T follicular helper cell (primary cell): ENCODE data around the gene FPGT.
"Not testable (repeated sequence)": the region's sequence is repeated elsewhere in the genome, so short reads cannot be mapped to it uniquely, and the experiment has no call there.

Experiments used
- DNase-seq: peaks from one replicate; pipeline ENCODE4 v3.0.0-alpha.2; 2020; ENCODE audit warnings: low read depth
- total RNA-seq, 2 experiments: gene quantifications; one replicate each; lab custom pipeline; 2026; lab: John Stamatoyannopoulos, UW

Gene FPGT
- 6.6 to 14.6 reads per million in 2 experiments for total RNA-seq

DNA sequence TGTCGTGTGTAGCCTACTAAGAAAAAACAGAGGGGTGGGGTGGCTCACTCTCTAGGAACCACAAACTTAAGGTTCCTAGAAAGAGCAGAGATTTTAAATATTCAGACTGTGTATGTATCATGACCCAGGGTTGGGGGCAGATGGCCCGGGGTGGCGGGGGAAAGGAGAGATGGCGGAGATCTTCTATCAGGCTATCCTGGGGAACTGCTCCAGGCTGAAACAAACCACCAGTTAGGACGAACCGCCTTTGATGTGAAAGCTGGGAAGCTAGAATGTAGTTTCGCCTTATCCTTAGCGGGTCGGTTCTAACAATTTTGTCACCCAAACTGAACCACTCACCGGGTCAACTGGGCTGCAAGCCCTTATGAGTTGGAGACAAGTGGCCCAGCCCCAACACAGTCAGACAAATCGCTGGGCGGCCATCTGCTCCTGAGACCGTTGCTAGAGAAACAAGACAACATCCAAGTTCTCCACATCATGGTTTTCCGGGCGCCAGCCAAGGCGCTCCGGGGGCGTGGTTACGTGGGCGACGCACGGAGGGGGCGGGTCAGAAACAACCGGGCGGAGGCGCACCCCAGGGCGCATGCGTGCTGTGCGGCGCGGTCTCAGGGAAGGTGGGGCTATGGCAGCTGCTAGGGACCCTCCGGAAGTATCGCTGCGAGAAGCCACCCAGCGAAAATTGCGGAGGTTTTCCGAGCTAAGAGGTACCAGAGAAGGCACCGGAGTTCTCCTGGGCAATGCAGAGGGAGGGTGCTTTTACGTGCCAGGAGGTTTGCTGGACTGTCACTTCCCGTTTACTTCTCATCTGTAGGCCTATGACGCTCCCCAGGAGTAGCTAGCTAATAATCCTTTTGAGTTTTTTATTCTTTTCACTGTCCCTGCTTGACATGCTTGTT is at the start of gene FPGT, which contains the start of gene LRRIQ3:
FPGT (plus strand) TSS at position 586 of the 896 bp plus-strand sequence; CDS start at position 623, 37 bp downstream.
LRRIQ3 (minus strand) TSS at position 520 of the 896 bp plus-strand sequence. CDS start 14,492 bp downstream, outside the sequence.
- peak; percentile 93 for DNase-seq

DNA sequence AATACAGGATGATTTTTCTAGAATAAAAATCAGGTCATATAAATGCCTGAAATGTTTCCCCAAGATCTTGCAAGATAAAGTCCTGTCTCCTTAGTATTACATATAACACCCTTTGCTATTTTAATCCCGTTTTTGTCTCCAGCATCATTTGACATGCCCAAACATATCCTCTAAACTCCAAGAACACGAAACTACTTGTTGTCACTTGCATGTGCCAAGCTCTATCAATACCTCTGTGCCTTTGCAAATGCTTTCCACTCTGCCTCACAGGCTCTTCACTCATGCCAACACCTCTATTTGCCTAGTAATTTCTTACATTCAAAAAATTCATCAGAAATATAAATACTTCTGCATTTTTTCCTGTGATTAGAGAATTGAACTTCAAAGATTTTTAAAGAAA is 38.0 kb upstream of the FPGT start:
- DNase-seq = no peak

DNA sequence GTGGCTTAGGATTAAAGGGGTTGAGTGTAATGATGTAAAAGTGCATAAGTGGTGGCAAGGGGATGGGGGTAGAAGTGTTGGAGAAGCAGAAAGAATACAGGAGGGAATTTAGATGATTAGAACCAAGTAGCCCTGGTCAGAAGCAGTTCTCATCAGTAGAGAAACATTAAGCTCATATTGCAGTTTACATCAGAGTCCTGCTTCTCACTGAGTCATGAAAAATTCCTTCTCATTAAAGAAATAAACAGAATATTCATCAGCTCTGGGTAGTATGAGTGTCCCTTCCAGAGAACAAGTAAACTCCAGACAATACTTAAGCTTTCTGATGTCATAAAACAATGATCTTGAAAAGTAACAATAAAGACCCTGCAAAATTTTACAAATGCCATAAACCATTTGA is 36.5 kb upstream of the FPGT start:
- DNase-seq = no peak

DNA sequence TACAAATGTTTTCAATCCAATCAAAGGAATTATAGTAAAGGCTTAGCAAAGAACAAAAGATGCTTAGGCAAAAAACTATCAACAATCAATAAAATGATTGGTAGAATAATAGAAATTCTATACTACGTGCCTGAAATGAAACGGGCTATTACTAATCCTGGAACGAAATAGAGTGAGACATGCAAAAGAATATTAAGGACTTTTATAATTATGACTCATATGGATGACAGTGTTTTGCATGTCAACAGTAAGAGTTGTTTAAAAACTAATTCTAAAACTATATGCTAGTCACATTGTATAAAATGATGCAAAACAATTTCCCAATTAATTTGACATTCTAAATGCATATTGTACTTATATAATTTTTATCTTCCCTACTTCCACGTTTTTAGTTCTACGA is 35.7 kb upstream of the FPGT start:
- no peak for DNase-seq

DNA sequence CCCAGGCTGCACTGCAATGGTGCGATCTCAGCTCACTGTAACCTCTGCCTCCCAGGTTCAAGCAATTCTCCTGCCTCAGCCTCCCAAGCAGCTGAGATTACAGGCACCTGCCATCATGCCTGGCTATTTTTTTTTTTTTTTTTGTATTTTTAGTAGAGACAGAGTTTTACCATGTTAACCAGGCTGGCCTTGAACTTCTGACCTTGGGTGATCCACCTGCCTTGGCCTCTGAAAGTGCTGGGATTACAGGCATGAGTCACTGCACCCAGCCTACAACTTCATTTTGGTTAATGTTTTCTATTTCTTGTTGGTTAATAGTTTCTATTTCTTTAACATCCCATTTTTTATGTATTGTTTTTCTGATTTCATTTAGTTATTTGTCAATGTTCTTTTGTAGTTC is 23.6 kb upstream of the FPGT start:
- DNase-seq = not testable (repeated sequence)

DNA sequence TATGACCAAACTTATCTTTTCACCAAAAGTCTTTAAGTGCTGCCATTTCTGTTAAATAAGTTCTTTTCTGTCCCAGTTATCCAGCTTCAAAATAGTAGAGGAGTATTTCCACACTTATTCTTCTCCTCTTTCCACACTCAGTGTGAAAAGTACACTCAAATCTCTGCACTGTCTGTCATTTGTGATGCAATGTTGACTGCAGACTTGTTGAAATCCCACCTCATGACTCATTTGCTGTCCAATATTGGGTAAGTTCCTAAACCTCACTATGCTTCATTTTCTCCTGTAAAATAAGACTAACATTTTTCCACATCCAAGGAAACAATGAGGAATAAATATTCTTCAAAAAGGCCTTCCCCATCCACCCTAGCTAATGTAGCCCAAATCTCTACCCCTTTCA is 17.6 kb upstream of the FPGT start:
- no peak for DNase-seq

DNA sequence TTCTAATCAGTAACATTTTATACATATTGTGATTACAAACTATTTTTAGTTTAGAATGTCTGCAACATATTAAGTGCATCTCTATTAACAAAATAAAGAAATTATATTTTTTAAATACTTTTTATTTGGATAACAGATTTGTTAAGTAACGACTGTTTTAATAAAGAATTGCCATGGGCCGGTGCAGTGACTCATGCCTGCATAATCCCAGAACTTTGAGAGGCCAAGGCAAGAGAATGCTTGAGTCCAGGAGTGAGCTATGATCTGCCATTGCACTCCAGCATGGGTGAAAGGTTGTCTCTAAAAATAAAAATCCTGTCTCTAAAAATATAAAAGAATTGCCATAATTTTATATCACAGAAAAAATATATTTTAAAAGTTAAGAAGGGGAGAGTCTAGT is 4.1 kb upstream of the FPGT start:
- DNase-seq = no peak

DNA sequence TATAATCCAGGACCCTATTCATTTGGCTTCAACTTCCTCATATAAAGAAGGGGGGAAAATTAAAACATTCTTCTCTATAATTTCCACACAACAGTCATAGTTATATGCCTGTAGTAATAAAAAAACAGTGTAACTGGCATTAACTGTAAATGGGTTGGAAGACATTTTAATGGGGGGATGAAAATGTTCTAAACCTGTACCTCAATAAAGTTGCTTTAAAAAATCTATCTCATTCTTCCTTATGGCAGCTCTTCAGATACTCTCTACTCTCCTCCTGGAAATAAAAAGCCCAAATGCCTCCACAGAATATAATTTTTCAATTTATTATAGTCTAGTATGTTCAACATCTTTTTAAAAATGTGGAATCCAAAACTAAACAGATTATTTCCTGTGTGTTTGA is 2.7 kb upstream of the FPGT start:
- DNase-seq = no peak

DNA sequence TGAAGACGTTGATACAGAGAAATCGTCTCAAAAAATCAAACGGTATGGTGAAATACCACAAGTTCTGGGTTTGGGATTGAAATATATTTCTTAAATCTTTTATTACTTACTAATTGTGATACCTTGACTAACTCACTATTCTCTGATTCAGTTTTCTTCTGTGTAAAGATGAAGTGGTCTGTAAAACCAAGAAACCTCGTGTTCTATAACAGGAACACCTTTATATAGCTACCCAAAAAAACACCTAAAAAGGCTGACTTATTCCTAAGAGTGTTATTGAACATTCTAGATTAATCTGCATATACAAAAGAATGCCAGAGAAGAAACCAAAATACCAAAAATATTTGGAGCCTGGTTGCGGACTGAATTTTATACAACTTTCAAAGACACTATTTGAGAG is 787 bp upstream of the FPGT start:
- no peak for DNase-seq

DNA sequence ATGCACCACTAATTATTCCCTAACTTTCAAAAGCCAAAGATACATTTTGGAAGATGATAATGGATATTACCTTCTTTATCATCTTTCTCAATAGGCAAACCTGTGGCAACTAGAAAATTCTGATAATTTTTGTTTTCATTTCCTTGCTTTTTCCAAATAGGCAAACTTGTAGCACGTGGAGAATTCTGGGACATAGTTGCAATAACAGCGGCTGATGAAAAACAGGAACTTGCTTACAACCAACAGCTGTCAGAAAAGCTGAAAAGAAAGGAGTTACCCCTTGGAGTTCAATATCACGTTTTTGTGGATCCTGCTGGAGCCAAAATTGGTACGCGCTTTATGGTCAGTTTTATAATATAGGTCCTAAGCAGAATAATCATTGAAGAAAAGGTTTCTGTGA is 1.5 kb downstream of the FPGT start:
- no peak for DNase-seq

DNA sequence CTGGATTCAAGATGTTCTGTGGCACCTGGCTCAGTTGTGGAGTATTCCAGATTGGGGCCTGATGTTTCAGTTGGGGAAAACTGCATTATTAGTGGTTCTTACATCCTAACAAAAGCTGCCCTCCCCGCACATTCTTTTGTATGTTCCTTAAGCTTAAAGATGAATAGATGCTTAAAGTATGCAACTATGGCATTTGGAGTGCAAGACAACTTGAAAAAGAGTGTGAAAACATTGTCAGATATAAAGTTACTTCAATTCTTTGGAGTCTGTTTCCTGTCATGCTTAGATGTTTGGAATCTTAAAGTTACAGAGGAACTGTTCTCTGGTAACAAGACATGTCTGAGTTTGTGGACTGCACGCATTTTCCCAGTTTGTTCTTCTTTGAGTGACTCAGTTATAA is 7.2 kb downstream of the FPGT start:
- DNase-seq = no peak

DNA sequence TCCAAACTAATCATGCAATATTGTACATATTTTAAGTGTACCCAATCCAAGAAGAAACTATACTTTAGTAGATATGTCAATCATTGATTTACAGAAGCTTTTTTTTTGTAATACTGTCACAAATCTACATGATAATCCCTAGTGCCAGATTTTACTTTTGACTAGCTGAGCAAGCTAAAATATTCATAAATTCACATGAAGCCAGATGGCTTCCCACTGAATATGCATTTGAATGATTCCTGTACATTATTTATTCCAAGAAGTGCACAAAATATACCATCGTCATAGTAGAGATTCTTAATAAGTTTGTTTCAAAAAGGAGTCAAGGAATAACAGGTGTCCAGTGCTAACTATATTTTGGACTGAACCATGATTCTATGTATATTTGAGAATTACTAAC is 17.2 kb downstream of the FPGT start:
- DNase-seq = no peak

DNA sequence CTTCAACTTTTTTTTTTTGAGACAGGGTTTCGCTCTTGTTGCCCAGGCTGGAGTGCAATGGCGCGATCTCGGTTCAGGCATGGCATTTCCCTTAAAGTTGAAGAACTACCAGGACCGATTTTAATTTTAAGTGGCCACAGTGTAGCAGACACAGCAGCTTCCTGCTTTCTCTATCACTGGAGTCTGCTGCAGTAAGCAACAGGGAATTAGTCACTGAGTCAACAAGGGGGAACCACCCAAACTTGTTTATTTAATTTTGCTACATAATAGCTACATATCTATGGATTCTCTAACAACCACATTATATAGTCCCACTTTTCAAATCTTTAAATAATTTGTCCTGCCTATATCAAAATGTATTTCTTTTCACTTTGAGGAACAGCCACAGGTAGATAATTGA is 24.7 kb downstream of the FPGT start:
- no peak for DNase-seq

DNA sequence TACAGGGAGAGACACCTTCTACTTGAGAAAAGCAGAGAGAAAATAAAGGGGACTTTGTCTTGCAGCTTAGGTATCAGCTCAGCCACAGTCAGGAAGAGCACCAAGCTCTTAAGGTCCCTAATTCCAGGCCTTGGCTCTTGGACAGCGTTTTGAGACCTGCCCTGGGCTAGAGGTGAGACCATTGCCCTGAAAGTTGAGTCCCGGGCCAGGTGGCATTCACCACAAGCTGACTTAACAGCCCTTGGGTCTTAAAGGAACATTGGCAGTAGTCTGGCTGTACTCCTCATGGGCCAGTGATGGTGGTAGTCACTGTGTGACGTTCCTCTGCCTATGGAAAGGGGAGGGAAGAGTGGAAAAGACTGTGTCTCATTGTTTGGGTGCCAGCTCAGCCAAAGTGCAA is 25.4 kb downstream of the FPGT start:
- no peak for DNase-seq

DNA sequence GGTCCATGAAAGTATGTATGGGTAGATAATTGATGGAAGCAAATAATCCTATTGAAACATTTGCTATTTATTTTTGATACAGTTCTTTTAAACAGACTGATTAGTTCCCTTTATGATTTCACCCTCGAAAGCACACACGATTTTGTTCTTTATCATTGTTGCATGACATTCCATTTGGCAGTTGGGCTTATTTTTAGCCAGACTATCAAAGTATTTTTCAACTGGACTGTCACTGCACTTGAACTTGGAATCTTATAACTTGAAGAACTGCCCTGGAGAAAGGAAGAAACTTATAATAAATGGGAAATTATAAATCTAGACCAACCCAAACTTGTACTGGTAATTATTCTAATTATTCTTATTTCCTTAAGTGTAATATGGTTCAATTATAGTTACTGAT is 37.1 kb downstream of the FPGT start, which contains the start of gene TNNI3K:
TNNI3K (plus strand) TSS at position 235 of the 400 bp plus-strand sequence; CDS start at position 300, 65 bp downstream.
- DNase-seq = no peak

DNA sequence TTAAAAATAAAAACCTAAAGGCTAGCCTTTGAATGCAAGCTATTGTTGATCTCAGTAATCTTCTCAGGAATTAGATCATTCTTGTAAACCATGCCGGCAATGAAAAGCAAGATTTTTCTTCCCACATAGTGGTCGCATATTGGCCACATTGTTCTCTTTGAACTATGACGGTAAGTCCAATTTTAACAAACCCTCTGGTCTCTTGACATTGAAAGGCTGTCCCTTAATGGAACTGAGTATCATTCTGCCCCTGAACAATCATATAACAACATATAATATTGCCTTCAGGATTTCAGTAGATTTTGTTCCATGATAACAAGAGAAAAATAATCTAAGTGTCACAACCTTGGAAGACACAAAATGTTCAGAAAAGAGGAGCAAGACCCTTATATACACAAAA is 38.4 kb downstream of the FPGT start:
- no peak for DNase-seq

DNA sequence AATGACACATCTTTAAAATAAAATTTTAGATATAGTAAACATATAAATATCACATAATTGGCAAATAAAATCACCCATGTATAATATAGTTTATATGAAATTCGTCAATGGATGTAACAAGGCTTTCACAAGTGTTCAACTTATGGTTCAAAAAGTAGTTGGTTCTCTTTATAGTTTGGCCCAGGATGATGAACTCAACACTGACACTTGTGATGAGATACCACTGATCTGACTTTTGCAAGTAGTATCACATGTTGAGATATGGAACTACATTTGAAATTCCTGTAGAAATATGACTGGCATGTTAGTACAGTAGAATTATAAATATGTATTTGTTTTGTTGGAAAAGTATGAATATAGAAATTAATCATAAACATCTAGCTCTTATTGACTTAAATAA is 39.0 kb downstream of the FPGT start:
- no peak for DNase-seq

DNA sequence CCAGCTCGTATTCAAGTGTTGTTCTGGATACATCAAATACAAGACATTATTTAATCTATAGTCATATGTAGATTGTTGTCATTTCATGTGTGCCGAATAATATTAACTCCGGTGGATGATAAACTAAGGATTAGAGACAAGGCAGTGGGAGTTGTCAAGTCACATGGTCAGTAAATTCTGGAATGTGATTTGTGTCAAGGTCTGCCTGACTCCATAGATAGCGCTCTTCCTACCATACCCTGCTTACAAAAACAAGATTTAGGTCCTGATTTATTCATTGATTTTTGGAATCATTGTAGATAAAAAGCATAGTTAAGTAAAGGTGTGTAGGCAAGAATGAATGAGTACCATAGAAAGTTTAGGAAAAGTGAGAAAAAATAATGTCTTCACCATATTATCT is 39.7 kb downstream of the FPGT start:
- no peak for DNase-seq

DNA sequence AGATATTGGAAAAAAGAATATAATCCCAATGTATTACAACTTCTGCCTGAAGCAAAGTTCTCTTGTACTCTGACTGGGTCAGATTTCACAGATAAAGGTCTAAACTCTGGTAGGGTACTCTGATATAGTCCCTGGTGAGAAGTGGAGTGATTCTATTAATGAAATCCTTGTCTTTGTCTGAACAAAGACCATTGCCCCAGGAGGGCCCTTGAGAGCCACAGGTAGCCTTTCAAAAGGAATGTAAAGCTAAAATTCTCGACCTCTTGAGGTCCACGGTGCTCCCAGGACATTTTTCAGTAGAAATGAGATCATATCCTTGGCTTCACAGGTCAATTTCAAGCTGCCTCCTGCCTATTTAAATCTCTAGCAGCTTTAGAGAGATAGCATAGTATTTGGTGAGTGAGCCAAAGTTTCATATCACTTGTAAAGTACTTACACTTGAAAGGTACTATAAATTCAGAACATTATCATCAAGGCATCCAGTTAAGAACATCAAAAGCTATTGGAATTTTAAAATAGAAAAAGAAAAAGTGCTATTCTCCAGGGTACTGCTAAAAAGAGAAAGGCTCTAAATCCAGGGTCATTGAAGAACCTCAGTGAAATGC is 47.2 kb downstream of the FPGT start:
- no peak for DNase-seq

DNA sequence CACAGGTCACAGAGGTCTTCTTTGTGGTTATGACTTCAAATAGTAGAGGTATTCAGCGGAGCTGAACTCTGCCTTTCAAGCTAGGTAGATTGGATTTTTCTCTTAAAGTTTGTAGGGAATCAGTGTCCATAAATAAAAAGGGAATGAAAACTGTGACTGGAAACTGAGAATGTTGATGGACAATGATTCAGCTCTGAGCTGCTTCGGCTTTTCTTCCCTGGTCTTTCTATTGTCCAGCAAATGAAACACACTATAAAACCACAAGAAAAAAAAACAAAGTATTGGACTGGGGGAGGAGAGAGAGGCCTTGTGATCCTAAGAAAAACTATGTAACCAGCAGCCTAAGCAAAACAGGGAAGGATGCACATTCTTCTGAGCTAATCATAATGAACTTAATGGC is 48.3 kb downstream of the FPGT start:
- DNase-seq = no peak

DNA sequence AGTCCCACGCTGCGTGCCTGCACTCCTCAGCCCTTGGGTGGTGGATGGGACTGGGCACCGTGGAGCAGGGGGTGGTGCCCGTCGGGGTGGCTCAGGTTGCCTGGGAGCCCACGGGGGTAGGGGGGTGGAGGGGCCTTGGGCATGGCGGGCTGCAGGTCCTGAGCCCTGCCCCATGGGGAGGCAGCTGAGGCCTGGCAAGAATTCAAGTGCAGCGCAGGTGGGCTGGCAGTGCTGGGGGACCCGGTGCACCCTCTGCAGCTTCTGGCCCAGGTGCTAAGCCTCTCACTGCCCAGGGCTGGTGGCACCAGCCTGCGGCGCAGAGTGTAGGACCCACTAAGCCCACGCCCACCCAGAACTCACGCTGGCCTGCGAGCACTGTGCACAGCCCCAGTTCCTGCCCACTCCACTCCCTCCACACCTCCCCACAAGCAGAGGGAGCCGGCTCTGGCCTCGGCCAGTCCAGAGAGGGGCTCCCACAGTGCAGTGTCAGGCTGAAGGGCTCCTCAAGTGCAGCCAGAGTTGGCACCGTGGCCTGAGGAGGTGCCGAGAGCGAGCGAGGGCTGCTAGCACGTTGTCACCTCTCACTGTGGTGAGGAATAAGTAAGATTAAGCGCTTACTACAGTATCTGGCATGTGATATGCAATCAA is 50.0 kb downstream of the FPGT start:
- no peak for DNase-seq

DNA sequence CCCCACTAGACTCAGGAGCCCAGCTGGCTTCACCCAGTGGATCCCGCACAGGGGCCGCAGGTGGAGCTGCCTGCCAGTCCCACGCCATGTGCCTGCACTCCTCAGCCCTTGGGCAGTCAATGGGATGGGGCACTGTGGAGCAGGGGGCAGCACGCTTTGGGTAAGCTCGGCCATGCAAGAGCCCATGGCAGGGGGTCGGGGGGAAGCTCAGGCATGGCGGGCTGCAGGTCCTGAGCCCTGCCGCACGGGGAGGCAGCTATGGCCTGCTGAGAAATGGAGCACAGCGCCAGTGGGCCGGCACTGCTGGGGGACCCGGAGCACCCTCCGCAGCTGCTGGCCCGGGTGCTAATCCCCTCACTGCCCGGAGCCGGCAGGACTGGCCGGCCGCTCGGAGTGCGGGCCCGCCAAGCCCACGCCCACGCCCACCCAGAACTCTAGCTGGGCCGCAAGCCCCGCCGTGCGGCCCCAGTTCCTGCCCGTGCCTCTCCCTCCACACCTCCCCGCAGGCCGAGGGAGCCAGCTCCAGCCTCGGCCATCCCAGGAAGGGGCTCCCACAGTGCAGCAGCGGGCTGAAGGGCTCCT is 55.3 kb downstream of the FPGT start:
- DNase-seq = not testable (repeated sequence)
